GM21515 (cell line): Measurements from ENCODE around the gene LMF1.

Experiments
- ATAC-seq: cut with Tn5 transposase; IDR thresholded peaks from one replicate; pipeline ENCODE4 v1.9.1; 2021; ENCODE audit not compliant: unreplicated experiment

The LMF1 gene

DNA sequence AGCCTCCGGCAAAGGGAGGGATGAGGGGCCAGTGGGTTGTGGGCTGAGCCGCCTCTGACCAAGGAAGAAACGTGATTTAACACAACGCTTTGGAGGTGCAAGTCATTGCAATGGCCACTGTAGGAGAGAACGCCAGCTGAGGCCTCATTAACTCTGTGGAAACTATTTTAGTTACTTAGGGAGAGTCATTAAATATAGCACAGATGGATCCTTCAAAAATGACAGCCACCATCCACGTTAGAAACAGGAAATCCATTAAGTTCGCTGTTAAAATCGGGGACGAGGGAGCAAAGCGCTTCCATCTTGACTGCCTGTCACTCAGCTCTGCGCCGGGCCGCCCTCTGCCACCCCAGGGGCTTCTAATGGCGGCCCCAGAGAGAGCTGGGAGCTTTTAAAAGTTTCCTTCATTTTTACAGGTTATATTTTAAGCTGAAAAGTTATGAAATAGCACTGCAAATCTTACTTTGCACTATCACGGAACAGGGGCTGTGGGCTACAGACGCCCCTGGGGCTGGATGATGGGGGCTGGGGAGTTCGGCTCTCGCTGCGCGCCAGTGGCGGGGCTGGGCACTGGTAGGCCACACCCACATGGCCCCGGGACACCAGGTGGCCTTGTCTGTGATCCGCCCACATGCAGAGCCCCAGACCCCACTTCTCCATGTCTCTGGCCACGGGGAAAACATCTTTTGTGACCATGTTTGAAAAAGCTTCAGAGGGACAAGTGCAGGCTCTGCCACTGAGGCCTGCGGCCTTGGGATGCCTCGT lies 54.6 kb downstream of the LMF1 start:
- no peak for ATAC-seq

DNA sequence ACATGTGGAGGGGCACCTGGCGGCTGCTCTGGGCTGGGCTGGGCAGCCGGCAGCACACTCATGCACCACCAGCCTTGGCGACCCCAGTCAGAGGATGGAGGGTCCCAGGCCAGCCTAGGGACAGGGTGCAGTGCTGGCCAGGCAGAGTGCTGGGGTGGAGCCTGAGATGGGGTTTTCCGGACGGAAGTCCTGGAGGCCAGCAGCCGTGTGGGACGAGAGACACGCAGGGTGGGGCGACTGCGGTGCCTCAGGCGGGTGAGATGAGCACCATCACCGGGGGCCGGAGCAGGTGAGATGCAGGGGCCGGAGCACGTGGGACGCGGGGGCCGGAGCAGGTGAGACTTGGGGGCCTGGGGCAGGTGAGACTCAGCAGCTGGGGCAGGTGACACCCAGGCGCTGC lies 55.2 kb downstream of the LMF1 start:
- ATAC-seq: no peak

DNA sequence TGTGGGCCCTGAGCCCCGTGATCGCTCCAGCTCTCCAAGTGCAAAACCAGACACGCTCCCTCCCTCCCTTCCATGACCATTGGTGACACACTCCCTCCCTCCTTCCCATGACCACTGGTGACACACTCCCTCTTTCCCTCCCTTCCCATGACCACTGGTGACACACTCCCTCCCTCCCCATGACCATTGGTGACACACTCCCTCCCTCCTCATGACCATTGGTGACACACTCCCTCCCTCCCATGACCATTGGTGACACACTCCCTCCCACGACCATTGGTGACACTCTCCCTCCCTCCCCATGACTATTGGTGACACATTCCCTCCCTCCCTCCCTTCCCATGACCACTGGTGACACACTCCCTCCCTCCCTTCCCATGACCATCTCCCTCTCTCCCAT lies 56.3 kb downstream of the LMF1 start:
- ATAC-seq: no peak

DNA sequence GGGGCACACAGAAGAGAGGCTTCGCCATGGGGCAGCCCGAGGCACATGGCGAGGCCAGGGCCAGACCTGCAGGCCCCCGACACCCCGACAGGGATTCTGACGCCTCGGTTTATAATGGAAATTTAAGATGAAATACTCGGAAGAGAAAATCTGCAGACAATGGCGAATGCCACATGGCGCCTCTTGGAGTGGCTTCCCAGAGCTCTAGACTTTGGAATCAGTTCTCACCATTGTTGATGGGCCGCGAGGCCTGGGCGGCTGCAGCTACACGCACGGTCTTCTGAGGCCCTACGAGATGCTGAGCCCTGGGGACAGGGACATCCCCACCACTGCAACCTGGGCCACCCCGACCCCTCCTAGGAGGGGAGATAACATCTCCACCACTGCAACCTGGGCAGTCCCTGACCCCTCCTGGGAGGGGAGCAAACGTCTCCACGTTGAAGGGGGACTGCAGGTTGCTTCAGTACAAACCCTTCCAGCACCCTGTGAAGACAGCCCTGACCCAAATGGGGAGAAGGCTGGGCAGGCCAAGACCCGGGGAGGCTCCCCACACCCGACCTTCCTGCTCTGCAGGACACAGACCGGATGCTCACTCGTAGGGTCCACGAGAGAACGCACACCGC lies 56.9 kb downstream of the LMF1 start:
- ATAC-seq: no peak

DNA sequence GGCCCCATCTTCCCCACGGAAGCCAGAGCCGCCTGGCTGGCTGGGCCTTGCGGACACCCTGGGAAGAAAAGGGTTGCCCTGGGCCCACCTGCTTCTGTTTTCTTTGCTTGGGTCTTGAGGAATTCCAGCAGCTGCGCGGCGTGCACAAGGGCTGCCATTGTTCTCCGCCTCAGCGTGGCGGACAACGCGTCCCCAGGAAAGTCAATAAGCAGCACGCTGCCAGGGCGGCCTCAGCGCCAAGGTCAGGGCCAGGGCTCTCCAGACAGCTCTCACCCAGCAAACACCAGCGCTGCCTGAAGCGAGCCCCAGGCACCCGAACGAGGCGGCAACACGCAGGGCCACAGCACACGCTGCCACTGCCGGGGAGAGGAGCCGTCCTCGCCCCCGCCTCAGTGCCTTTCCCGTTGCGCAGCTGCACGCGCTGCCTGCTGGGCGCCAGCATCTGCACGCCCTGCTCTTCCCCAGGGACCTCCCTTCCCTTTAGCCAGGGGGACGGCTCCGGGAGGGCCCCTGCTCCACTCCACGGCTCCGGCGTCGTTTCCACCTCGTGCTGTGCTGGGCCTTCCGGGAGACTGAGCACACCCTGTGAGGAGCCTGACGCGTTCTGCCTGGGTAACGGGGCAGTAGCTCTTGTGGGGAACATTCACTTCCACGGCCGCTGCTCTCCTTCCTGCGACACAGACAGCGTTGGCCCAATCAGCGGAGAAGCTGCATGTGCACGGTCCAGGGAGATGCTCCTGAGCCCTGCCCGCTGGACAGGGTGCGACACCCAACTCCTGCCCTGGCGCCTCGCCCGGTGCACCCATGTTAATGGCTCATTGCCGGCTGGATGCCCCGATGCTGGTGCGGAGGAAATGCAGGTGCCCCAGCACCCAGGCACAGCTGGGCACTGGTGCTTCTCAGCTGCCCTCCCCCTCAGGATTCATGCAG lies 57.8 kb downstream of the LMF1 start:
- ATAC-seq: no peak

DNA sequence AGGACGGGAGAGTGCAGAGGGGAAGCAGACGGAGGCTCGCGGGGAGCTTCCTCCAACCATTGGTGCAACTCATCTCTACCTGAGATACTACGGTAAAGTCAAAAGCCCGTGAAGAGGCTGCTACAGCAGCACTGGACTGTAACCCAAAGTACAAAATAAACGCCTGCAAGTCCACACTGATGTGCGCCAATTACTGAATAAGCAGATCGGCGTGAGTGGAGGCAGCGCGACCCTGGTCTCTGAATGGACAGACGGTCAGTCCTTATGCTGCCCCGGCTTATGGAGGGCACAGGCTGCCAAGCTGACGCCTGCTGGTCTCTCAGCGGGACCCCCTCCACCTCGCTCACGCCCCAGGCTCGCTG lies 58.5 kb downstream of the LMF1 start:
- ATAC-seq: no peak

DNA sequence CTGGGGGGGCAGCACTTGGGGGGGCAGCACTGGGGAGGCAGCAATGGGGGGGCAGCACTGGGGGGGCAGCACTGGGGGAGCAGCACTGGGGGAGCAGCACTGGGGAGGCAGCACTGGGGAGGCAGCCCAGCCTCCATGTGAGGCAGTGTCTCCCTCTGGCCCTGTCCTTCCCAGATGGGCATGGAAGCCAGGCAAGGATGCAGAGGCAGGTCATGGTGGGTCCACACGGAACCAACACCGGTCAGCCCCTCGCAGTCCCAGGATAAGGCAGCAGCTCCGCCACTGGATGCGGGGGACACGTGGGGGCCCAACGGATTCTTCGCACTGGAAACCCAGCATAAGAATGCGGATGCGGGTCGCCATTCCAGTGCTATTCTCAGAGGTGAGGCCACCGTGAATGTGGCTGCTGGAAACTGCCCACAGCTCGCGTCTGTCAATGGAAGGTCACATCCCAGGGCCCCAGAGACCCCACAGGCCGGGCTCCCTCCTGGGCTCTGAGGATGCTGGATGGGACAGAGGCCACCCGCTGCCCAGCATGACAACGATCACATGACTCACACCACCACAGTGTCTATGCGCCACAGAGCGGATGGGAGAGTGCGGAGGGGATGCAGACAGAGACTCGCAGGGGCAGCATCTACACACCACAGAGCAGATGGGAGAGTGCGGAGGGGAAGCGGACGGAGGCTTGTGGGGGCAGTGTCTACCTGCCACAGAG lies 59.0 kb downstream of the LMF1 start:
- no peak for ATAC-seq

DNA sequence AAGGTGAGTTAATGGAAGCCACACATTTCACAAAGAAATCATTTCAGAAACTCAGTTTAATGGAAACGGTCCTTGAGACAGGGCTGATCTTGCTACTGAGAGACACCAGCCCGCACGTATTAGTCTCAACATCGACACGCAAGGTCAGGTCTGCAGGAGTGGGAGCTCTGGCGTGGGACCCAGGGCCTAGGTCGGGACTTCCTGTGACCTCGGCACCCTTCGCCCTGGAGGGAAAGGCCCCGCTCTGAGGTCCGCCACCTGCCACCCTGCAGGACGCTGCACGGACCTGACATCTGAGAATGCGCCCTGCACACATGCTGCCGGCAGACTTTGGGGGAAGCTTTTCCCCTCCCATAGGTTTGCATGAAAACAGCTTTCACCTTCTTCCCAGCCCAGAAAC lies 59.7 kb downstream of the LMF1 start:
- ATAC-seq: no peak

DNA sequence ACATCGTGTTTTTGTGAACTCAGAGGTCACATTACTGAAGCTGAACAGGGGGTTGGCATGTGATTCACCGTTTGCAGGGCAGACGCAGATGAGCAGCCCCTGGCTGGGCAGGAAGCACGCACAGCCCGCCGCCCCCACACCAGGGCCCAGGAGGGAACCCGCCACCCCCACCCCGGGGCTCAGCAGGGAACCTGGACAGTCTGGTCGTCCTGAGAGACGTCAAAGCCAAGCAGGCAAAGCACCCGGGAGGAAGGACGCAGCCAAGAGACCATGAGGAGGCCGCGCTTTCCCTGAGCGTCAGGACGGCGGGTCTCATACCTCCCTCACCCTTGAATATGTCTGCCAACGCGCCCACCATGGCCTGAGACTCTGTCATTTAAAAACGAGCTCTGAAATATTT lies 60.6 kb downstream of the LMF1 start:
- ATAC-seq: no peak

DNA sequence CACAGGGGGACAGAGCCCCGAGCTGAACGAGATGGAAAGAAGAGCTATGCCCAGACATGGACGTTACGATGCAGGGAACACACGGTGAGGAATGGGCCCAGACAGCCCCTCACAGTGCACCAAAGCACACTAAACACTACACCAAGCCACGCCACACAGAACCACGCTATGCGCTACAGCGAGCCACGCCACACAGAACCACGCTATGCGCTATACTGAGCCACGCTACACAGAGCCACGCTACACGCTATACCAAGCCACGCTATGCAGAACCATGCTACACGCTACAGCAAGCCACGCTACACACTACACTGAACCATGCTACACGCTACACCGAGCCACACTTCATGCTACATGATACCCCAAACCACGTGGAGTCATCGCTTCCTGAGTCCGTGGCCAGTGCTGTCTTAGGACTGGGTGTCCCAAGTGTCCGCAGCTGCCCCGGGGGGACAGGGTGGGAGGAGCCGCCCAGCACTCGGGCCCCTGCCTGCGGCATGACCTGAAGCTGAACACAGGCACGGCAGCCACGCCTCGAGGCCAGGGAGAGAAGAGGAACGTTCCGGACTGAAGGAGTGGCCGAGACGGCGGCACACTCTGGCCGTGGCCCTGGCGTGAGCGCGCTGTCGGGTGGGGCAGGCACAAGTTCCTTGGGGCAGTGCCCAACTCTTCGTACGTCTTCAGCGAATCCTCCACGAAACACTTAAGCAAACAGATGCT lies 61.3 kb downstream of the LMF1 start:
- no peak for ATAC-seq

DNA sequence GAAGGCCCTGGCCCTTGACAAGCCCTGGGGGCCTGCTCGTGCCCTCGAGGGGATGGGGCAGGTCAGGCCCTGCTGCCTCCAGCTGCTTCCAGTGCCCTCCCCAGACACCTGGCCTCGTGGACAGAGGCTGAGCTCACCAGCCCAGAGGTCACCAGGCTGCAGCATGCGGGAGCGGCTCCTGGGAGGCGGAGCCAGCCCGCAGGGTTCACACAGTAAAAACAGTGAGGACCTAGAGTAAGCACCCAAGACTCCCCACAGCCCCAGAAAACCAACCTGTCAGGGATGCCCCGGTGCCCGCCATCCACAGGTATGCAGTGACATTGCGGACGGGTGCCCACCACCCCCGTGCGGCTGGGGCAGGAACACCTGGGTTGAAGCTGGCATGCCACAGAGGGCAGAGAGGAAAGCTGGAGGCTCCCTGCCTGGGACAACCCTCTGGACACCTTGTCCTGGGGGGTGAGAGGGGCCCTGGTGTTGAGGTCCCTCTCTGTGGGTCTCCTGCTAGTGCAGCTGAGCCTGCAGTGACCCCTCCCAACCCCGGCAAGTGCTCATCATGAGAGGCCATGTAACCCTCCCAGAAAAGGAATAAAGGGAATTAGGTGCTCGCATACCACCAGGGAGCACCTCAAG lies 62.1 kb downstream of the LMF1 start:
- no peak for ATAC-seq

DNA sequence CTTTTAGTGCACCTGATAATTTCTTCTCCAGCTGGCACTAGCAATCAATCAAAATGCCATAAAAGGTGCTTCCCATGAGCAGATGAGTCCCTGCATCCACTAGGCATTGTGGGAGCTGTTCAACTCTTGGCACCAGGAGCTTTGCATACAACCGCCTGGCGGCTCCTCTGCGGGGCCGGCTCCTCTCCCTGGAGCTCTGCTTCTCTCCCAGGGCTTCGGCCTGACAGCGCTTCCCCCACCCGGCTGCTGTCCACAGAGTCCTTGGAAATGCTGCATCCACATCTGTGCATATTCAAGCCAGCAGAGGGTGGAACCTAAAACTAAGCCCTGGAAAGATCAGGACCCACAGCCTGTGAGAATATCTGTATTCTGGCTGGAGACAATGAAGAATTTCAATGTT lies 62.9 kb downstream of the LMF1 start:
- no peak for ATAC-seq

DNA sequence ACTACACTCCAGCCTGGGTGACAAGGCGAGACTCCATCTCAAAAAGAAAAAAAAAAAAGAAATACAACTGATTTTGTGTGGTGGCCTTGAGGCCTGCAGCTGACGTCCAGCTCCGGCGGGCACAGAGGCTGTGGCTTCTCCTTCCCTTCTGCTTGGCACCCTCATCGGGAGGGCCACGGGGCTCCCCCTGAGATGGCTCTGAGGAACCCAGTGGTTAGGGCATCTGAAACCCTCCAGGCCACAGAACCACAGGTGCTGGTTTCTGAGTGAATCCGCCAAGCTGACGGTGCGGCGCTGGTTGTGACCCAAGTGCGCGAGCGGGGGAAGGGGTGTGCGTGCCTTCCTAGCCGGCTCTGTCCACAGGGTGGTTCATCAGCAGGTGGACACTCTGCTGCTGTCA lies 63.4 kb downstream of the LMF1 start:
- no peak for ATAC-seq

DNA sequence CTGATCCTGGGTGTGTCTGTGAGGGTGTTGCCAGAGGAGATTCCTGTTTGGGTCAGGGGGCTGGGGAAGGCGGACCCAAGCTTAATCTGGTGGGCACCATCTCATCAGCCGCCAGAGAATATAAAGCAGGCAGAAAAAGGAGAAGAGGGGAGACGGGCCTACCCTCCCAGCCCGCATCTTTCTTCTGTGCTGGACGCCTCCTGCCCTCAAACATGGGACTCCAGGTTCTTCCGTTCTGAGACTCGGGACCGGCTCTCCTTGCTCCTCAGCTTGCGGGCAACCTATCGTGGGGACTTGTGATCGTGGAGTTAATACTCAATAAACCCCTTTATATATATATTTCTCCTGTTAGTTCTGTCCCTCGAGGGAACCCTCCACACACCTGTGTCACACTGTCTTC lies 64.5 kb downstream of the LMF1 start:
- ATAC-seq: no peak

DNA sequence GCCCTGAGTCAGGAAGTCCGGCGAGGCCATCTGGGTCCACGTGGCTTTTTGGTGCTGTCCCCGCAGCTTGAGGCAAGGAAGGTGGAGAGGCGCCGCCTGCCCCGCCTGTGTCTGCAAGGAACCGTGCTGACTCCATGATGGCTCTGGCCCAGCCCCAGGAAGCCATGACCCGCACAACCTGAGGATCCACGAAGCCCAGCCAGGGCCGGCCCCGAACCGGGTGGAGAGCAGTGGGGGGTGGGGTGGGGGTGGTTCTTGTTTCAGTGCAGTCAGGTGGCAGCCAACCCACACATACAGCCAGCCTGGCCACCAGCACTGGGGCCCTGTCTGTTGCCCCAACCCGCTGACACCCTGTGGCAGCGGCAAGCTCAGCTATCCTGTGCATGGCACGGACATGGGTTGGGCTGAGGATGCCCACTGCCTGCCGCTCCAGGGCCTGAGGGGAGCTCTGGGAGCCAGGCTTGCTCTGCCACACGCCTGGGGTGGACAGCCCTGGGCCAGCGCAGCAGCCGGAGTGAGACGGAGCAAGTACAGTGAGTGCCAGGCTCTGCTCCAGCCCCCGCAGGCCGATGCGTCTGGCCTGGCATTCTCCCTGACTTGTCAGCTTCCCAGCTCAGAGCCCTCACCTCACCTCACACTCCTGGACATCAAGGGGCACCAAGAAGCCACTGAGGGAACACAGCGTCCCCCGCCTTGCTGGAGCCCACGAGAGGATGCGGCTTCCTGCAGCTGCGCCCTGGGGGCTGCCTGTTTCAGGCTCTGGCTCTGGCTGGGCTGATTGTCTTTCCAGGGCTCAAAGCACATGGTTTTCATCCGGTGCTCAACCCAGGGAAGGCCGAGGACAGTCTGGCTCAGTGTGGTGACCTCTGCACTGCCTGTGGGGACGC lies 68.8 kb downstream of the LMF1 start:
- no peak for ATAC-seq

DNA sequence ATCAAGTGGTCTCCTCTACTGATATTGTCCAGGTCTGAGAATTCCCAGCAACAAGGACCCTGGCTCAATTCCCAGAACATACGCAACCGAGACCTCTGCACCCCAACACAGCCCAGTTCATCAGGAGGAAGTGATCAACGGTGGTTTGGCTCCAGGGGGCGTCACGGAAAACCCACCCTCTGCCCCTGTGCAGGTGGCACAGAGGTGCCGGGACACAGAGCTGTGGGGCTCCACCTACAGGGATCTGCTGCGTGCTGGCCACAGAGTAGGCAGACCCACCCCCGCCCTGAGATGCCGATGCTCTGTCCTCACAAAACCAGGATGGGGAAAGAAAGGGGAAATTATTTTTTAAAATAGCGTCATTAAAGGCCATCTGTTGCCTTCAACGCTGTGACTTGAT lies 69.6 kb downstream of the LMF1 start:
- no peak for ATAC-seq

DNA sequence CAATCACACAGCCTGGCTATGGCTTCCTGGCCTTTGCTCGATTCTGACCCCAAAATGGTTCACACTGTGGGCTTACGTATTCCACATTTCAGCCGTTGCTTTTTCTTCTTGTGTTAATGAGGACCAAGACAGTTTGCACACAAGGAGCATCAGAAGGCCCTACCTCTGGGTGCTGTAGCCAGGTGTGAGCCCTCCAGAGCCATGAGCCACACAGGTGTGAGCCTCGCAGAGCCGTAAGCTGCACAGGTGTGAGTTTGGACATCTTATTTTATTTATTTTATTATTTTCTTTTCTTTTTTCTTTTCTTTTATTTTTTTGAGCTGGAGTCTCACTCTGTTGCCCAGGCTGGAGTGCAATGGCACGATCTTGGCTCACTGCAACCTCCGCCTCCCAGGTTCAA lies 70.6 kb downstream of the LMF1 start:
- no peak for ATAC-seq

DNA sequence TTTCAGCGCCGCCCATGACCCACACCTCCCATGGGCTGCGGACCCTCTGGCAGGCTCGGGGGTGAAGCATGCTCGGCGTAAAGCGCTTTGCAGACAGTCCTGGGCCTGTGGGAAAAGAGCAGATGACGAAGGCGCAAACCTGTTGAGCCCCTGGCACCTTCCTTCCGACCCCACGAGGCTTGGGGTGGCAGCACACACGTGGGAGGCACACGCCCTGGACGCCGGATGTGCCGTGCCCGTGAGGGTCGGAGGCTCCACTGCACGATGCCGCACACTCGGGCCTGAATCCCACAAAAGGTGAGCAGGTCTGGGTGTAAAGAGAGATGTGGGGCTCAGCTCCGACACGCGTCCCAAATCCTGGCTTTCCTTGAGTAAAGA lies 71.1 kb downstream of the LMF1 start:
- no peak for ATAC-seq
